ENCODE results near the gene DDX10.

- TF ChIP-seq CTCF (conservative IDR thresholded peaks at IDR 0.05) (no peak), ZFX (IDR thresholded peaks at IDR 0.05) (no peak)
Measured at GRCh38 chr11:108880510-108880909, 215.6 kb downstream of the DDX10 start.
